K562 (cell line): ENCODE measurements around the gene STX1A. TPM values are rescaled to one million over a fixed set of nuclear protein-coding genes. Genes with fewer than 3 reads are reported as not detected.

ENCODE experiments used
- CCNT2 ChIP-seq: IDR thresholded peaks from 2 replicates; pipeline ENCODE4 v1.6.1; 2011; ENCODE audit warnings: borderline replicate concordance, low read depth, mild to moderate bottlenecking, moderate library complexity, mixed read lengths, low read length; ENCODE audit not compliant: insufficient read length; ENCODE audit errors: extremely low read depth
- ETV1 ChIP-seq: fragments of 450-650 bp; conservative IDR thresholded peaks from 2 replicates; pipeline ENCODE4 v1.6.1; 2016; ENCODE audit warnings: missing genetic modification characterization, control low read depth, low read depth, missing compliant biosample characterization
- GATAD2B ChIP-seq: fragments of 450-650 bp; IDR thresholded peaks from 2 replicates; pipeline ENCODE4 v1.6.1; 2017; ENCODE audit warnings: mild to moderate bottlenecking, borderline replicate concordance
- MBD2 ChIP-seq: sonication (generic); IDR thresholded peaks from 2 replicates; pipeline ENCODE4 v1.6.1; 2016; ENCODE audit warnings: low read depth, borderline replicate concordance
- MCM2 ChIP-seq: fragments of 450-650 bp; IDR thresholded peaks from 2 replicates; pipeline ENCODE4 v1.6.1; 2017; ENCODE audit warnings: low read depth, mild to moderate bottlenecking
- MCM5 ChIP-seq: fragments of 450-650 bp; IDR thresholded peaks from 2 replicates; pipeline ENCODE4 v1.6.1; 2016; ENCODE audit warnings: low read depth
- NELFE ChIP-seq: IDR thresholded peaks from 2 replicates; pipeline ENCODE4 v1.6.1; 2011; ENCODE audit warnings: mild to moderate bottlenecking; ENCODE audit not compliant: insufficient read depth, insufficient read length
- OTX1 ChIP-seq: fragments of 450-650 bp; formaldehyde crosslinking; IDR thresholded peaks from 2 replicates; pipeline ENCODE4 v1.4.0; 2022; ENCODE audit warnings: mild to moderate bottlenecking
- SIX5 ChIP-seq, 2 experiments: IDR thresholded peaks; 2 replicates each; pipeline ENCODE4 v1.6.1; 2011; ENCODE audit warnings: low read length in 2 of 2, borderline replicate concordance in 1 of 2, low read depth in 1 of 2, mild to moderate bottlenecking in 1 of 2, moderate library complexity in 1 of 2; ENCODE audit not compliant: insufficient read depth in 1 of 2
- SMAD4 ChIP-seq: fragments of 250-450 bp; sonication (Bioruptor Pico); conservative IDR thresholded peaks from 2 replicates; pipeline ENCODE4 v1.8.0; 2021; ENCODE audit warnings: inconsistent platforms, mild to moderate bottlenecking, moderate library complexity
- SRSF1 ChIP-seq: fragments of 200-400 bp; formaldehyde crosslinking; IDR thresholded peaks from 2 replicates; pipeline ENCODE4 v1.6.1; 2017; ENCODE audit warnings: mild to moderate bottlenecking, low read depth, low read length, moderate library complexity
- STAG1 ChIP-seq: sonication (generic); formaldehyde crosslinking; IDR thresholded peaks from 2 replicates; pipeline ENCODE4 v1.5.0; 2020; ENCODE audit warnings: missing genetic modification reagents, borderline replicate concordance
- TCFL5 ChIP-seq: fragments of 250-450 bp; sonication (Bioruptor Pico); conservative IDR thresholded peaks from 2 replicates; pipeline ENCODE4 v1.6.1; 2021; ENCODE audit warnings: mild to moderate bottlenecking, moderate library complexity, matching md5 sums
- ZNF165 ChIP-seq: fragments of 250-450 bp; sonication (Bioruptor Pico); IDR thresholded peaks from 2 replicates; pipeline ENCODE4 v1.4.0; 2020; ENCODE audit warnings: borderline replicate concordance
- ZNF175 ChIP-seq: fragments of 200-800 bp; sonication (Bioruptor generic); IDR thresholded peaks from 2 replicates; pipeline ENCODE4 v1.6.1; 2016; ENCODE audit warnings: low read depth, mild to moderate bottlenecking, missing genetic modification characterization, missing compliant biosample characterization
- ZNF408 ChIP-seq: fragments of 250-450 bp; sonication (Bioruptor Pico); IDR thresholded peaks from 2 replicates; pipeline ENCODE4 v1.4.0; 2020; ENCODE audit warnings: low read depth, mild to moderate bottlenecking, moderate library complexity
- ZNF551 ChIP-seq: fragments of 250-450 bp; sonication (Bioruptor Pico); IDR thresholded peaks from 2 replicates; pipeline ENCODE4 v1.5.0; 2021; ENCODE audit warnings: mild to moderate bottlenecking, moderate library complexity
- polyA plus RNA-seq, 8 experiments: library from polyadenylated mRNA; depleted of rRNA in 4 of 8; stranded (reverse) in 5 of 8; unstranded in 3 of 8; fragments of >200 nt; fragmentation: Nextera tagmentation in 2 of 8; fragmentation: Illumina TruSeq in 1 of 8; extraction: Ambion mirVana in 2 of 8; extraction: Trizol in 1 of 8; gene quantifications; 2 replicates each; pipeline versions ENCODE4 v1.2.1 to v1.2.3, GENCODE V29; 2011 to 2014; ENCODE audit warnings: inconsistent platforms in 1 of 8, missing spikeins in 1 of 8
- total RNA-seq, 7 experiments: library from RNA; depleted of rRNA in 6 of 7; stranded (reverse); fragments of >200 nt in 6 of 7; fragmentation: Illumina TruSeq in 2 of 7; extraction: Trizol in 2 of 7; gene quantifications; 2 replicates each; pipeline versions ENCODE4 v1.2.1 to v1.2.3, GENCODE V29; 2011 to 2021; ENCODE audit warnings: low replicate concordance in 1 of 7
- TF ChIP-seq, protein P1 (sequence below): fragments of 450-650 bp; formaldehyde crosslinking; IDR thresholded peaks from 2 replicates; pipeline ENCODE4 v1.4.0; 2022; ENCODE audit warnings: missing genetic modification characterization
- TF ChIP-seq, protein P2 (sequence below): fragments of 450-650 bp; IDR thresholded peaks from 2 replicates; pipeline ENCODE4 v1.6.1; 2016; ENCODE audit warnings: antibody characterized with exemption
- TF ChIP-seq, protein P3 (sequence below), 2 experiments: fragments of 450-650 bp; conservative IDR thresholded peaks; 2 replicates each; pipeline ENCODE4 v1.6.1; 2017; ENCODE audit warnings: mild to moderate bottlenecking in 2 of 2, moderate library complexity in 2 of 2
- TF ChIP-seq, protein P4 (sequence below): sonication (generic); formaldehyde crosslinking; IDR thresholded peaks from 2 replicates; pipeline ENCODE4 v1.8.1; 2023; ENCODE audit warnings: mild to moderate bottlenecking, missing genetic modification reagents

Gene STX1A
- total and polyA plus RNA-seq, 9 of the 15 experiments (the other 6 are each of a cell fraction or from before 2014, with no cell fraction given) = 0.04 to 15.1 (median 6.3) TPM

DNA sequence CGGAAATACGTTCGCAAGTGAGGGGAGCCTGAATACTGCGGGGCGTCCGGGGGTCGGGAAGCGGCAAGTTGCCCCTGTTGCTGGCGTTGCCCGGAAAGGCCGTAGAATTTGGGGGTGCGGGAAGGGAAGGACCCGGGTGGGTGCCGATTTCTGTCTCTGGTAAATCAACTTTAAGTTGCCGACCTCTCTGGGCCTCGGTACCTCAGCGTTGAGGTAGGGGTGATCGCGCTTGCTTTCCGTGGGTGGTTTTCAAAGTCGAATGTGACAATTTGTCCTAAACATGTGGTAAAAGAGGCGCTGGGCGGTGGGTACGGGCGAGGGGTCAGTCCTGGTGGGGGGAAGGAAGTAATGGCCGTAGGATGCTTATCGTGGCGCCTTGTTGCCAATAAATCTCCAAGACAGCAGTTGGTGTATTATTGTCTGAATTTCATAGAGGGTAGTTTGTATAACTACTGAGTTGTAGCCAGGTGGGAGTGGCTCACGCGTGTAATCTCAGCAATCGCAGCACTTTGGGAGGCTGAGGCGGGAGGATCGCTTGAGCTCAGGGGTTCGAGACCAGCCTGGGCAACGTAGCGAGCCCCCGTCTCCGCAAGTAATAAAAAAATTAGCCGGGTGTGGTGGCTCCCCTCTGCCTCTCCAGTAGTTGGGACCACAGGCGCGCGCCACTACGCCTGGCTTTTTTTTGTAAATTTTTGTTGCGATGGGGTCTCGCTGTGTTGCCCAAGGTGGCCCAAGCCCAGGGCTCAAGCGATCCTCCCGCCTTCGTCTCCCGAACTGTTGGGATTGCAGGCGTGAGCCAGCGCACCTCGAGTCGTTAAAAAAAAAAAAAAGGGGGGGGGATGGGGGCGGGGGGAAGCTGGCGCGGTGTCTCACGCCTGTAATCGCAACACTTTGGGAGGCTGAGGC, 35.4 kb downstream of the STX1A start (continued):
- TF ChIP-seq NELFE (no peak), SMAD4 (0 out of 2 replicates have a peak, but pooled peaks have one; percentile 6), MCM5 (no peak), STAG1 (CRISPR knock-in tag) (no peak), ZNF175 (CRISPR knock-in tag) (no peak), GATAD2B (no peak), SRSF1 (no peak), OTX1 (CRISPR knock-in tag) (no peak), SIX5 (IDR thresholded peaks at IDR 0.05; ENCODE audit: borderline replicate concordance in 1 of 2, insufficient read depth in 1 of 2, low read depth in 1 of 2, low read length in 2 of 2) (no peak), MCM2 (no peak), MBD2 (no peak), CCNT2 (no peak), ETV1 (tag) (no peak), ZNF551 (CRISPR knock-in tag) (no peak), TCFL5 (no peak), ZNF165 (CRISPR knock-in tag) (no peak), ZNF408 (CRISPR knock-in tag) (no peak)
- TF ChIP-seq, protein P1, sequence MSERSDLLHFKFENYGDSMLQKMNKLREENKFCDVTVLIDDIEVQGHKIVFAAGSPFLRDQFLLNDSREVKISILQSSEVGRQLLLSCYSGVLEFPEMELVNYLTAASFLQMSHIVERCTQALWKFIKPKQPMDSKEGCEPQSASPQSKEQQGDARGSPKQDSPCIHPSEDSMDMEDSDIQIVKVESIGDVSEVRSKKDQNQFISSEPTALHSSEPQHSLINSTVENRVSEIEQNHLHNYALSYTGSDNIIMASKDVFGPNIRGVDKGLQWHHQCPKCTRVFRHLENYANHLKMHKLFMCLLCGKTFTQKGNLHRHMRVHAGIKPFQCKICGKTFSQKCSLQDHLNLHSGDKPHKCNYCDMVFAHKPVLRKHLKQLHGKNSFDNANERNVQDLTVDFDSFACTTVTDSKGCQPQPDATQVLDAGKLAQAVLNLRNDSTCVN = no peak
- TF ChIP-seq, protein P2, sequence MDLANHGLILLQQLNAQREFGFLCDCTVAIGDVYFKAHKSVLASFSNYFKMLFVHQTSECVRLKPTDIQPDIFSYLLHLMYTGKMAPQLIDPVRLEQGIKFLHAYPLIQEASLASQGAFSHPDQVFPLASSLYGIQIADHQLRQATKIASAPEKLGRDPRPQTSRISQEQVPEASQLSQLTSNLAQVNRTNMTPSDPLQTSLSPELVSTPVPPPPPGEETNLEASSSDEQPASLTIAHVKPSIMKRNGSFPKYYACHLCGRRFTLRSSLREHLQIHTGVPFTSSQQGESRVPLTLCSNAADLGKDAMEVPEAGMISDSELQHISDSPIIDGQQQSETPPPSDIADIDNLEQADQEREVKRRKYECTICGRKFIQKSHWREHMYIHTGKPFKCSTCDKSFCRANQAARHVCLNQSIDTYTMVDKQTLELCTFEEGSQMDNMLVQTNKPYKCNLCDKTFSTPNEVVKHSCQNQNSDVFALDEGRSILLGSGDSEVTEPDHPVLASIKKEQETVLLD = no peak
- TF ChIP-seq, protein P3, sequence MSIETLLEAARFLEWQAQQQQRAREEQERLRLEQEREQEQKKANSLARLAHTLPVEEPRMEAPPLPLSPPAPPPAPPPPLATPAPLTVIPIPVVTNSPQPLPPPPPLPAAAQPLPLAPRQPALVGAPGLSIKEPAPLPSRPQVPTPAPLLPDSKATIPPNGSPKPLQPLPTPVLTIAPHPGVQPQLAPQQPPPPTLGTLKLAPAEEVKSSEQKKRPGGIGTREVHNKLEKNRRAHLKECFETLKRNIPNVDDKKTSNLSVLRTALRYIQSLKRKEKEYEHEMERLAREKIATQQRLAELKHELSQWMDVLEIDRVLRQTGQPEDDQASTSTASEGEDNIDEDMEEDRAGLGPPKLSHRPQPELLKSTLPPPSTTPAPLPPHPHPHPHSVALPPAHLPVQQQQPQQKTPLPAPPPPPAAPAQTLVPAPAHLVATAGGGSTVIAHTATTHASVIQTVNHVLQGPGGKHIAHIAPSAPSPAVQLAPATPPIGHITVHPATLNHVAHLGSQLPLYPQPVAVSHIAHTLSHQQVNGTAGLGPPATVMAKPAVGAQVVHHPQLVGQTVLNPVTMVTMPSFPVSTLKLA (conservative IDR thresholded peaks at IDR 0.05) = no peak; a peak in 1 of 4 replicates
- TF ChIP-seq, protein P4, sequence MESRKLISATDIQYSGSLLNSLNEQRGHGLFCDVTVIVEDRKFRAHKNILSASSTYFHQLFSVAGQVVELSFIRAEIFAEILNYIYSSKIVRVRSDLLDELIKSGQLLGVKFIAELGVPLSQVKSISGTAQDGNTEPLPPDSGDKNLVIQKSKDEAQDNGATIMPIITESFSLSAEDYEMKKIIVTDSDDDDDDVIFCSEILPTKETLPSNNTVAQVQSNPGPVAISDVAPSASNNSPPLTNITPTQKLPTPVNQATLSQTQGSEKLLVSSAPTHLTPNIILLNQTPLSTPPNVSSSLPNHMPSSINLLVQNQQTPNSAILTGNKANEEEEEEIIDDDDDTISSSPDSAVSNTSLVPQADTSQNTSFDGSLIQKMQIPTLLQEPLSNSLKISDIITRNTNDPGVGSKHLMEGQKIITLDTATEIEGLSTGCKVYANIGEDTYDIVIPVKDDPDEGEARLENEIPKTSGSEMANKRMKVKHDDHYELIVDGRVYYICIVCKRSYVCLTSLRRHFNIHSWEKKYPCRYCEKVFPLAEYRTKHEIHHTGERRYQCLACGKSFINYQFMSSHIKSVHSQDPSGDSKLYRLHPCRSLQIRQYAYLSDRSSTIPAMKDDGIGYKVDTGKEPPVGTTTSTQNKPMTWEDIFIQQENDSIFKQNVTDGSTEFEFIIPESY (CRISPR knock-in tag) = no peak
